Spleen (tissue), 7 donors: ENCODE data around the gene SPRED1.

Experiments used
- CTCF ChIP-seq, 11 experiments: fragments of 200-600 bp in 7 of 11; fragments of 450-650 bp in 4 of 11; sonication (generic) in 4 of 11; IDR thresholded peaks in 8 of 11; conservative IDR thresholded peaks in 3 of 11; 1 replicate in 7 of 11; 2 replicates in 4 of 11; pipeline versions ENCODE4 v1.4.0 to v1.8.0; 2016 to 2021; ENCODE audit warnings: antibody characterized with exemption in 11 of 11, inconsistent platforms in 4 of 11, mild to moderate bottlenecking in 1 of 11
- POLR2A ChIP-seq, 3 donors: fragments of 450-650 bp; IDR thresholded peaks; one replicate each; pipeline ENCODE4 v1.5.1; 2017; ENCODE audit warnings: antibody characterized with exemption in 3 of 3, mild to moderate bottlenecking in 1 of 3
- POLR2AphosphoS5 ChIP-seq, 3 donors: sonication (generic); formaldehyde crosslinking; IDR thresholded peaks; one replicate each; pipeline ENCODE4 v1.5.1; 2017; ENCODE audit warnings: antibody characterized with exemption in 3 of 3
- donor health status: DM: no; HTN: no; CAD: no; lungs with moderate emphysema.
- donor health status: DM: no; HTN: no; CAD: no.
- donor health status: DM: no; HTN: no; CAD: no.

DNA sequence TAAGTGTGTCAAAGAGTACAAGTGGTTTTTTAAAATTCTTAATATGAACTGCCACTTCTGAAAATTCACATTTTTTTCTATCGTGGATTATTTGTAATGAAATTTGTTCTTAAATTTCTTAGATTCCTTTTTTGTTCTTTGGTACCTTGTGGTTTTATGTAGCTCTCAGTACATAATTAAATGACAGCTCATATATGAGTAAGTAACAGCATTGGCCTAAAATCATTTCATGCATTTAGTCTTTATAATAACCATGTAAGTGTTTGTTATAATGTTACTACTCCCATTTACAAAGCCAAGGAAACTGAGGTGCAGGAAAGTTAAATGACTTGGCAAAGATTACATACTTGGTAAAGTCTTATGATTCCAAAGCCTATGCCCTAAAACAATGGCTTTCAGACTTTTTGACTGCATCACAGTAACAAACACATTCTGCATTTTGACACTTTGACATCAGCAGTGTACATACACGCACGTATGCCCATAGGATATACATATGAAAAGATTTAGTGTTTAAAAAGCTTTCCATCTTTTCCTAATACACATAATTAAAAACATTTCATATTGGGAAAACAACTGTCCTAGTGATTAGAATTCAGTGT is 14.9 kb downstream of the SPRED1 start:
- TF ChIP-seq POLR2A (IDR thresholded peaks at IDR 0.05) (no peak), CTCF (IDR thresholded peaks at IDR 0.05 in 8 of 11, conservative IDR thresholded peaks at IDR 0.05 in 3 of 11) (no peak), POLR2AphosphoS5 (IDR thresholded peaks at IDR 0.05) (no peak)
